Measurements from ENCODE around the gene ARSI.

Gene ARSI

DNA sequence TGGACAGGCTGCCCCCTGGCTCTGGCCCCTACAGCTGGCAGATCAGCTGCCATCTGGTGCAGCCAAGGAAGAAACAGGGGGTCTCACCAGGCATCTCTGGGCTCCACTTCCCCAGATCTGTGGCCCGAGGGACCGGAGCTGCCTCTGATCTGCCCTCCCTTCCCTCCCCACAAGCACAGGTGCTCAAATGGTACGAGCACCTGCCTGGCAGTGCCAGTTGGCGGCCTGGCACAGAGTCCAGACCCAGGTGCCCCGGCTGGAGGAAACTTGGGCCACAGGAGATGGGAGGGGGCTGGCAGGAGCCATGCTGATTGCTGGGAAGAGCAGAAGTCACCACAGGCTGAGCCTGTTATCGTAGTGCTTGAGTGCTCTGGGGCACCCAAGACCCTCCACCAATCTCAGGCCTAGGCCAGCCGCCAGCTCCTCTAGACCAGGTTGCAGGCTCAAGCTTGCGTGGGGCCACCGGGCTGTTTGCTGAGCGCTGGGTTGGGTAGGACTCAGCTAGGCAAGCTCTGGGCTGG lies 8.1 kb downstream of the ARSI start:
- no peak for DNase-seq (ENCODE audit: low read depth in 2 of 2)

DNA sequence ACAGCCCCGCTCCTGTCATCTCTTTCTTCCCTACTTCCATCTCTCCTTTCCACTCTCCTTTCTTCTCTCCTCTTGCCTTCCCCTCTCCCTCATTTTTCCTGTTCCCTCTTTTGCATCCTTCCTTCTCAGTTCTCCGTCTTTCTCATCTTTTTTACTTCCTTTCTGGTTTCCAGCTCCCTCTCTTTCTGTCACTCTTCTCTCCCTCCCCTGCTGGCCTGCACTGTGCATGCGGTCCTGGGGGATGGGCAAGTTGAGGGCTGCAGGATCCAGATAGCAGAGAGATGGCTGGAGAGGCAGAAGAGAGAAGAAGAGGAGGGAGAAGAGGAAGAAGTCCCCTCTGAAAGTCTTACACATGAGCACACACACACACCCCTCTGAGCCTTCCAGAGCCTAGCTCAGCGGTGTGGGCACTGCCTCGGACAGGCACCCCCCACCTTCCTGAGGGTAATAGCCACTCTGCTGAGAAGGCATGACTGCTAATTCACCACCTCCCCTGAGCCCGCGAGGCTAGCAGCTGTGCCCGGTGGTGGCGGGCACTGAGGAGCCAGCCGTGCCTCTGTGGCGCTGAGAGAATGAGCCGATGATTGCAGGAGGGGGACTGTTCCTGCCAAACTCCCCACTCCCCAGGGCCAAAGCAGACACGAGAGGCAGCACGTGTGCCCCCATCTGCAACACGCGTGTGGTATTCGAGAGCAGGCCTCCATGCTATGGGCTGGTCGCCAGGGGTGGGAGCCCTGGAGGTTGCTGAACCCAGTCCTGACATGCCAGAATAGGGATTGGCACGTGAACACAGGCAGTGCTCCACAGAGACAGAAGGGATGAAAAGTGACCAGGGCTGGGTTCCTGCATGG lies 9.4 kb downstream of the ARSI start:
- no peak for DNase-seq (ENCODE audit: low read depth in 2 of 2)

DNA sequence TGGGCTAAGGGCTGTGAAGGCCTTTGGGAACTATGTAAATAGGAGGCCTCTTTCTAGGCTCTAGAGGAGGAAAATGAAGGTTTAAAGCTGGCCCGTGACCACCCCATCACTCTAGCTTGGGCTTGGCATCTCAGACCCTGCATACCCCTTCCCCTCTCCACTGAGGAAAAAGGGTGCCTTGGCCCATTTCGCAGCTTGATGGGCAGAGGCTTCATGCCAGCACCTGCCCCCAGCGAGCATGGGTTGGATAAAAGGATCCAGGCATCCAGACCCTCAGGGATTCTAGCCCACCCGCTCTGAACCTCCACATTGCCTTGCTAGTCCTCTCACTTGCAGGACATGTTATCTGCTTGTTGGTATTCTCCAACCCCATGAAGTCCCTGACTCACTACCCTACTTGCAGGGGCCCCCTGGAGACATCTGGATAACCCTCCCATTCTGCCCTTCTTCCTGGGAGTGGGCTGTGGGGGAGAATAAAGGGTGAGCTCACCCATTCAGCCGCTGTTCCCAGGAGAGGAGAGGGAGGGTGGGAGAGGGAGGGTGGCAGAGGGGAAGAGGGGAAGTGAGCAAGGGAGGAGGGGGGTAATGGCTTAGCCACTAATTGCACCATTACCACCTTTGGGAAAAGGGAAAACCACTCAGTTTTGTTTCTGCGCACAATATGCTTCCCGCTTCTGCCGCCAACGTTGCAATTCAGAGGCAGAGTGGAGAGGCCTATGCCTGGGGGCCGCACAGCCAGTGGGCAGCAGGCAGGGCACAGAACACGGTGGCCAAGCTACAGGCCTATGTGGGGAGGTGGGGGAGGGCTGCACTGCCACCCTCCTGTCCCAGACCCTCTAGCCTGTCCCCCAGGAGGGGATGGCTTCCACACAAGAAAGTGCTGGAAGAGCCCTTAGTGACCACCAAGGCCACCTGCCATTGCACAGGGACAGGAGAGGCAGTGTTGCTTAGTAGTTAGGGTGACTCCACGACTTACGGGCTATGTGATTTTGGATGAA lies 11.0 kb downstream of the ARSI start:
- DNase-seq (ENCODE audit: low read depth in 2 of 2): no peak

DNA sequence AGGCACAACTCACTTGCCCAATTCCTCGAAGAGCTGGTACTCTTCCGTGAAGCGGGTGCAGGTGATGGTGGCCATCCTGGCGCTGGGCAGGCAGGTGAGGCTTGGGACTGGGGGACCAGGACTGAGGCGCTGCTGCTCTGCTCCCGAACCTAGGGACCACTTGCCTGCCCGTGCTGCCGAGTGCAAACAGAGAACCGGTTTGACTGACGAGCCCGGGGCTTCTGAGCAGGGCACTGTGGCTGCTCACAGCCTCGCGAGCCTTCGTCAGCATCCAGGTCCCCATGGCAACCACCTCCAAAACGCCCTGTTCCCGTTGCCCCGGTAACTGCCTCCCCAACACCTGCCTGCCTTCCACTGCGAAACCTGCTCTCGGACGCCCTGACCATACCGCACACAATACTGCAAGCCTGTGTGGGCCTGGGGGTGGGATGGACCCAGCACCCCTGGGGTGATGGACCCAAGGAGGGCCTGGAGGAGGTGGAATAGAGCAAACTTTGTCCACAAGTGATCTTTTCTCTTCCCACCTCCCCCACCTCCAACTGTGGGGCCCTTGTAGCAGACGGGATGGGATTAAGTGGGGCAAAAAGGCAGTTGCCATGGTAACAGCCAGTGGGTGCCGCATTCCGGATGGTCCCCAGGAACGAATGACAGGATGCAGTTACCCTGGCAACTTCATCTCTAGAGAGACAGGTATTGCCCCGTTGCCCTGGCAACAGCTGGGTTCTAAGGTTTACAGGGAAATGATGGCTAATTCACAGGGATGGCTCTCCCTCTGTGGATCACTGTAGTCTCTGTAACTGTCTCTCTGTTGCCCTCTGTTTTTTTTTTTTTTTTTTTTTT lies 12.9 kb downstream of the ARSI start, which contains the start of gene CAMK2A:
Gene CAMK2A (minus strand): TSS at position 223 of the 840 bp plus-strand sequence. CDS start 148 bp downstream, at position 75.
- no peak for DNase-seq (ENCODE audit: low read depth in 2 of 2)

DNA sequence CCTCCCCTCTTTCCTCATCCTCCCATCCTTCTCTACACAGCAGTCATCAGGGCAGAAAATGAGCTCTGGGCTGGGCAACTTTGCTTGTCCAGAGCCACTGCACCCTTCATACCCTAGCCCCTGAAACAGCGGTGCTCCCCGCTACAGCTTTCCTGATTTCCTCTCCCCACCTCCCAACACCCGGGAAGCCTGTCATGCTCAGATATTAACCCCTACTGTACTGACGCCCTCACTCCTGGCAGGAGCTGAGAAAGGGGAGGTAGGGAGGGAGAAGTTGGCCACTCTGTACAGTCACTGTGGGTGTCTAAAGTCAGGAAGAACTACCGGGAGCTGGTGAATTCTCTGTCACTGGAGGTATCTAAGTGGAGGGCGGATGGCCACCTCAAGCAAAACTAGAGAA lies 13.9 kb downstream of the ARSI start:
- no peak for DNase-seq (ENCODE audit: low read depth in 2 of 2)

DNA sequence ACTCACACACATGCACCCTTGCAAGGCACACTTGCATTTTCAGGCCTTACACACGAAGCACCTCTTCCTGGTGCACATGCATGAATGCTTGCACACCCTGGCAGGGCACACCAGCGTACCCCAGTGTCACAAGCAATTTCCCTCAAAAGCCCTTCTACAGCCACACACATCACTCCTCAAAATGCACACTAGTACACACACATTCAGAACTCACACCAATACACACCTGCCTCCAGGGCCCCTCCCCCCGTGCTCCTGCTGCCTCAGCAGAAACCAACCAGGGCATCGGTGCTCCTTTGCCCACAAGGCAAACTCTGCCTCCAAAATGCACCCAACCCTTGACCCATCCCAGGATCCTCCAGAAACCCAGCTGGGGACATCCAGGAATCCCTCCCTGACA lies 14.3 kb downstream of the ARSI start:
- no peak for DNase-seq (ENCODE audit: low read depth in 2 of 2)

DNA sequence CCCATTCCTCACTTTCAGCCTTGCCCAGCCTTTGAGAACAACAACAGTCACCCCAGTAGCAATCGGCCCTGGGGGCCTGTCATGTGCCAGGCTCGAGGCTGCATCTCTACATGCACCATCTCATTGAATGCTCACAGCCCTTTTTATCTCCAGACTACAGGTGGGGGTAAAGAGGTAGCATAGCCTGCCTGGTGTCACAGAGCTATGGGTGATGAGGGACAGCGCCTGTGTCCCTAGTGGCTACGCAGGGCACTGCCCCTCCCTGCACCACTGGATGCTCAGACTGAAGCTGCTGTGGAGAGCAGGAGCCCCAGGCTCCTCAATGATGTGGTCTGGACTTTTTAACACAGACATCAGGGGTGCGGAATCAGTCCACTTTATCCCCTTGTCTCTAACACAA lies 15.9 kb downstream of the ARSI start:
- DNase-seq (ENCODE audit: low read depth in 2 of 2): no peak

DNA sequence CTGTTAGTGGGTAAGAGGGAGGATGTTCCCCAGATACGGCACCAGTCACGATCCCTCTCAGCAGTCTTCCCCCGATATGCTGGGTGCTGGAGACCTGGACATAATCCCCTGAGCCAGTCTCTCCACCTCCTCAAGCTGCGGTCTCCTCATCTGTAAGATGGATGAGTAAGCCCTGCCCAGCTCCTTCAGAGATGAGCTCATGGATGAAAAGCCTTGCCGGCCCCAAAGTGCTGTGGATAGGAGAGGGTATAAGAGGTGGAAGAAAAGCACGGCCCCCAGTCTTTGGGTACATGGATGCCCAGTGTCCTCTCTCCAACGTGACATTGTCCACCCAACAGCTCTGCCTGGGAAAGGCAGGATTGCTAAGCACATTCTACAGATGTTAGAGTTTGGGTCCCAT lies 17.6 kb downstream of the ARSI start:
- DNase-seq (ENCODE audit: low read depth in 2 of 2): no peak

DNA sequence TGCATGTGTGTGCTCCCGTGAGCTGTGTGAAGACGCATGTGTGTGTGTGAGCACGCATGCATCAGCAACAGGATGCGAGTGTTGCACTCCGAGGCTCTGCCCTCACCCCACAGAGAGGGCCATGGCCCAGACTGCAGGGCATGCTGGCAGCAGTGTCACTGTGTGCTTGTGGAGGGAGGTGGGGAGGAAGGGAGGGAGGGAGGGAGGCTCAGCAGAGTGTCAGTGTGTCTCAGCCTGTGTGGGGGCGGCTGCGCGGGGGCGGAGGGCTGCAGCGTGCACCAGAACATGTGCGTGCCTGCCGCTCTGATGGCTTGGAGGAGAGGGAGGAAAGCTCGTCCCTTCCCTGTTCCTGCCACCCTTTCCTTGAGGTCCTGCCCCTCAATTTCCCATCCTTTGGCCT lies 18.4 kb downstream of the ARSI start:
- no peak for DNase-seq (ENCODE audit: low read depth in 2 of 2)

DNA sequence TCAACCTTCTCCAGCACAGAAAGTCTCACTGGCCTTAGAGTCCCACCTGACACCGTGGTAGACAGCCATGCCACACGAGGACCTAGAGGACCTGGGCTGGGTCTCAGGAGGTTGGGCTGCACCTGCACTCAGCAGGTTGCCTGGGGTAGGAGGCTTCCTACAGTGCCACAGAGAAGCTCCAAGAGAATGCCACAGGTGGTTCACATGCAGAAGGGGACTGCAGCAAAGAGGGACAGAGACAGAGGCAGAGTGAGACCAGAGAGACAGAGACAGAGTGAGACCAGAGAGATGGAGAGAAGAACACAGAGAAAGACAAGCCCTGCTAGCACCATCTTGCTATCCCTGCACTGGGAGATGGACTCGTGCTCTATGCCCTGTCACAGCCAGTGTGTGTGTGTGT lies 18.8 kb downstream of the ARSI start:
- no peak for DNase-seq (ENCODE audit: low read depth in 2 of 2)

DNA sequence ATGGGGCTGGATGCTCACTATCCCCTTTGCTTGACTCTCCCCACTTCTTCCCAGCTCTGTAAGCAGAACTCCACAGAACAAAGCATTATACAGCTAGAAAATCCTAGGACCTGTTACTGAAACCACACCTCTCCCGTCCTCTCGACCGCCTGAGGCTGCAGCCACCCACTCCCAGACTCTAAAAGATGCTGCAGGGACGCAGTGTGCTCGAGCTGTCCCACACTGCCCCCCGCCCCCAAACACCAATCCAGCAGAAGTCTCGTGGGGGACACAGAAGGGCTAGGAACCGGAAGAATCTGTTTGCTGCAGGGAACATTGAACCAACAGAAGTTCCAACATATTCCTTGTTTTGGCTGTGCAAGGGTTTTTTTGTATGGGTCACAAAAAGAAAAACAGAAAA lies 20.7 kb downstream of the ARSI start:
- no peak for DNase-seq (ENCODE audit: low read depth in 2 of 2)

DNA sequence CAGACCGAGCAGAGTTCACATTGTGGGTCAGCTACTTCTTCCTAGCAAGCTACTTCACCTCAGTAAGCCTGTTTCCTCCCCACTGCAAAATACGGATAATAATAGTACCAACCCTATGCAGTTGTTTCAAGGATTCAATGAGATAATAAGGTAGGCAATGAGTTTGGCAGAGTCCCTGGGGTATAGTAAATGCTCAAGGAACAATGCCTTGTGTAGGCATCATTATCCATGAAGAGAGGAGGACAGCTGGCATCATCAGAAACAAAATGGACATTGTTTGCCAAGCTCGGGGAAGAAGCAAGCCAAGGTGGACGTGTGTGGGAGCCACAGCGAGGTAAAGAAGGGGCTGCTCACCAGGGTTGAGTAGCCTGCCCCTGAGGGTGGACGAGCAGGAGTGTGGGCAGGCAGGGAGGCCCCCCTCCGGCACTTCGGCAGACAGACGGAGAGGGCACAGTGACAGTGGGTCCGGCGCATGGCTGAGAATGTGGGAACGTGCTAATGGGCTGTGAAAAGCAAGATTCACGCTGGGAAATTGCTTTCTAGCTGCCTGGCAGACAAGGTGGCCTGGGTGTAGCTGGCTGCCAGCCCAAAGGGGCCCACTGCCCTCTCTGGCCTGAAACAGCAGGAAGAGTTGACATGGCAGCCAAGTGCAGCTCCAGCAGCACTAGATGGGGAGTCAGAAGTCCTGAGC lies 23.2 kb downstream of the ARSI start:
- DNase-seq (ENCODE audit: low read depth in 2 of 2): no peak

DNA sequence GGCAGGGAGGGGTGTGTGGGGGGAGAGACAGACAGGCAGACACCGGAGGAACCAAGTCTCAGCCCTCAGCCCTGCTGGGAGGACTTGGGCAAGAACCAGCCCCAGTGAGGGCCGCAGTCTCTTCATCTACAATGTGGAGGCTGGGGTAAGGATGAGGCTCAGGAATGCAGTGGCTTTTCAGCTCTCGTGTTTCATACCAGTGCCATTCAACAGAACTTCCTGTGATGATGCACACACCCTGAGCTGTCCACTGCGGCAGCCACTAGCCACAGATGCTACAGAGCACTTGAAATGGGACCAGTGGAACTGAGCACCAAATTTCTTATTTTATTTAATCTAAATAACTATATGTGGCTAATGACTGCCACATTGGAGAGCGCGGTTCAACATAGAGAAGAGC lies 23.8 kb downstream of the ARSI start:
- no peak for DNase-seq (ENCODE audit: low read depth in 2 of 2)

DNA sequence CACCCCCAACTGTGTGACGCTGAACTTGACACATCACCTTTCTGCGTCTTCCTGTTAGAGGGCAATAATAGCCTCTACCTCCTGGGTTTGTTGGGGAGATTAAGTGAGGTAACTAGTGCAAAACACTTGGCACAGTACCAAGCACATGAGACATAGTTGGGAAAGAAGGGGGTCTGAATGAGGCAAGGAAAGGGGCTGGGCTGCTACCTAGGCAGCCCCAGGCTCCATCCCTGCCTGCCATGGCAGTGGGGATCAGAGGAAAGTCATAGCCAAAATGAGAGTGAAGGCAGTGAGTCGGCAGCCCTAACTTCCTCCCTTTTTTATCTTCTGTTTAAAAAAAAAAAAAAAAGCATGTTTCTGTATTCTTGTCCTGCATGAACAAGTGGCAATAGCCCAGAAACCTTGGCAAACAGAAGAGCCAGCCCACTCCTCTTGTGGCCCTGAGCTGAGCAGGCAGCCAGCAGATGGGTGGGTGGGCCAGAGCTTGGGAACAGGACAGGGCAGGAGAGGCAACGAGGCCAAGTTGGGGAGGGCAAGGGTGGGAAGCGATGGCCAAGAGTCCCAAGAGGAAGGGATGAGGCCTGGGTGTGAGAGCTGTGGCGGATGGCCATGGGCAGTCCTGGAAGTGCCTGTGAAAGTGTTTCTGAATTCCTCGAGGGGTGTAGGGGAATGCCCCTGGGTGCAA lies 24.5 kb downstream of the ARSI start:
- DNase-seq (ENCODE audit: low read depth in 2 of 2): no peak

DNA sequence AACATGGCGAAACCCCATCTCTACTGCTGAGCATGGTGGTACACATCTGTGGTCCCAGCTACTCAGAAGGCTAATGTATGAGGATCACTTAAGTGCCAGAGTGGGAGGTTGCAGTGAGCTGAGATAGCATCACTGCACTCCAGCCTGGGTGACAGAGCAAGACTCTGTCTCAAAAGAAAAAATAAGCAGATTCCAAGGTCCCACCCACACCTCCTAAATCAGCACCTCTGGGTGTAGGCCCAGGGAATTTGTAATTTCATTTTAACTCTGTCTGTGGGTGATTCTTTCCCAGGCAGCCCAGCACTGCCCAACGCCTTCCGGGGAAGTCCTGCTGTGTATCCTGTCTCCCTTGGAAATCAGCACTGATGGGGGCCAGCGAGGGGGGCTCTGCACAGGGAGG lies 25.7 kb downstream of the ARSI start:
- DNase-seq (ENCODE audit: low read depth in 2 of 2): no peak

DNA sequence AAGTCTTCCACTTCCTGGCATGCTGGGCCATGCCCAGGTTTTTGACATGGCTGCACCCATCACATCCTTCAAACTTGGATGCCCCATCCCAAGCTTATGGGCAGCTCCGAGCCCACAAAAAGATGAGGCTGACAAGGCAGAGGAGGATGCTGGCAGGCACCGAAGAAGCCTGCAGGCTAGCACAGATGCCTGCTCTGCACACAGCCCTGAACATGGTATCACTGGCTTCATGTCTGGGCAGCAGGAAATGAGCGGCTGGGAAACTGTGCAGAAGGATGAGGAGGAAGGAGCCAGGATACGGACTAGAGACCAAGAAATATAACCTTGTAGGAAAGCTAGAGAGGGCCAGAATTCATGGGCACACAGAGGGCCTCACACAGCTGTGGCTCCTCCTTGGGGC lies 27.9 kb downstream of the ARSI start:
- no peak for DNase-seq (ENCODE audit: low read depth in 2 of 2)

DNA sequence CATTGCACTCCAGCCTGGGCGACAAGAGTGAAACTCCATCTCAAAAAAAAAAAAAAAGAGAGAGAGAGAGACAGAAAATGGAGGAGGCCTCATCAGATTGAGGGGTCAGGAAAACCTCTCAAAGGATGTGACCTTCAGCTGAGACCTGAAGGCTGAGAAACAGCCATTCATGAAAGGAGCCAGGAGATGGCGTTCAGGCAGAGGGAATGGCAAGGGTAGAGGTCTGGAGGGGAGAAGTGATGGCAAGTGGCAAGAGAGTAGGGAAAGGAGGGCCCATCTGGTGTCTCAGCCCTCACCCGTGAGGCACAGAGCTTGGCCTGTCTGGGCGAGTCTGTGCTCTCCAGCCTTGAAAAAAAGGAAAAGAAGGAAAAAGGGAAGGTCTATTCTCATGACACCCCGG lies 30.2 kb downstream of the ARSI start:
- no peak for DNase-seq (ENCODE audit: low read depth in 2 of 2)

DNA sequence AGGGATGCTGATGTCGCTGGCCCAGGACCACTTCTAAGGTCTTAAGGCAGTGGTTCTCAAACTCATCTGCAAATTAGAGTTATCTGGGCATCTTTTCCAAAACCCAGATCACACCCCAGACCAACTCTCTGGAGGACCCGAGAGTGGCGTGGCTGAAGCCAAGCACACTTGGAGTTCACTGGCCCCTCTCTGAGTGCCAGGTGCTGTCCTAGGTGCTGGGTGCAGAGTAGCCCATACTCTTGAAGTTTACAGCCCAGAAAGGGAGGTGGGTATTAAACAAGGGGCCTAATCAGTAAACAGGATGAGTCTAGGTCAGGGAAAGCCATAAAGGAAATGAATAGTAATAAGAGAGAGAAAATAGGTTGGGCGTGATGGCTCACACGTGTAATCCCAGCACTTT lies 30.8 kb downstream of the ARSI start:
- no peak for DNase-seq (ENCODE audit: low read depth in 2 of 2)

DNA sequence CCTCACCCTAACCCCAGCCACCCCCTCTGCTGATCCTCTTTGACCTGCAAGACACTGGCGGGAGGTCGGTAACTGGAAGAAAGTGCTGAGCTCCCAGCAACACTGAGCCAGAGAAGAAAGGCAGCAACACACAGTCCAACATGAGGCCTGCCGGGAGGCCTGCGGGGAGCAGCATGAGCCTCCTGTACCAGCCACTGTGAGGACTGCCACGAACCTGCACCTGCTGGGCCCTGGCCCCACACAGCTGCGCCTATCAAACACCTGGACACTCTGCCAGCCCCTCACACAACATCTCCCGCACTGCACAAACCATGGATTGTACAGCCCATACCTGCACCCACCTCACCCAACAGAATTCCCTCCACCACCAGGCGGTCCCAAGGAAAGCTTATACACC lies 31.4 kb downstream of the ARSI start:
- DNase-seq (ENCODE audit: low read depth in 2 of 2): no peak

DNA sequence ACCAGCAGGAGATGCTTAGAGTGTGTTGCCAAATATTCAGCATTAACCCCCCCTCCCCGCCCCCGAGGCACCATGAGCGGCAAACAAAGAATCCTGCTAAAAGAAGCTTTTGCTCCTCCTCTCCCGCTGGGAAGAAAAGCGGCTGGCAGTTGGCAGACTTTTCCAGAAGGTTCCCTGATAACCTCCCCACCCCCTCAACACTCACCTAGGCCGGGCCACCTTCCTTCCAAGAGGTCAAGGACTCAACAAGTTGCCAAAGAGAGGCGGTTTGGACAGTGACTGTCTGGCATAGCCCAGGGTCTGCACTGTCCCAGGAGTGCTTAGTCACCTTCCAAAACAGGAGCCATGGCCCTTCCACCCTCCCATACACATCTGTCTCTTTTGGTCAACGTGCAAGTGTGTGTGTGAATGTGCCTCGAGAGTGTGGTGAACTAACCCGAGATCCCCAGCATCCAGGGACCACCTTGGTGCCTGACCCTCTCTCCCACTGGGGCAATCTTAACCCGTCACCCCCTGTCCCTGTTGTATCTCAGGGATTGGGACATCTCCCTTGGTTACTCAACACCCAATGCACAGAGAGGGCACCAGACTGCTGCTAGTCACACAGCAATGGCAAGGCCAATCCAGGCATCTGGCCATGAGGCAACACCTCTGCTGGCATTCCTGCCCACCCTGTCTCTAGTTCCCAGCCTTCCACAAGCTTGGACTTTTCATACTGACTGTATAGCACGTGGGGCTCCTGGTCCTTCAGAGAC lies 32.0 kb downstream of the ARSI start:
- no peak for DNase-seq (ENCODE audit: low read depth in 2 of 2)

All from stimulated activated CD4-positive, alpha-beta T cell treated with anti-CD3 and anti-CD28 coated beads, Interleukin-4, amount 100 ng/mL, for 48 hours (primary cell).